IMR-90 (cell line): ENCODE data around the gene C1R.

ENCODE experiments used
- BHLHE40 ChIP-seq: fragments of 150-350 bp; IDR thresholded peaks from 2 replicates; pipeline ENCODE4 v1.6.1; 2016; ENCODE audit warnings: mild to moderate bottlenecking, low read depth, low read length
- CEBPB ChIP-seq: IDR thresholded peaks from 2 replicates; pipeline ENCODE4 v1.6.1; 2012; ENCODE audit warnings: low read depth, low read length, improper control_type of control experiment
- CTCF ChIP-seq: conservative IDR thresholded peaks from 2 replicates; pipeline ENCODE4 v1.5.1; 2012; ENCODE audit warnings: mild to moderate bottlenecking, low read depth, low read length, improper control_type of control experiment
- ELK1 ChIP-seq: fragments of 150-350 bp; IDR thresholded peaks from 2 replicates; pipeline ENCODE4 v1.6.1; 2016; ENCODE audit warnings: low read depth, mild to moderate bottlenecking, low read length, moderate library complexity, borderline replicate concordance
- FOS ChIP-seq: fragments of 150-350 bp; IDR thresholded peaks from 2 replicates; pipeline ENCODE4 v1.6.1; 2016; ENCODE audit warnings: low read depth, low read length
- MAFK ChIP-seq: IDR thresholded peaks from 2 replicates; pipeline ENCODE4 v1.6.1; 2012; ENCODE audit warnings: low read depth, low read length, improper control_type of control experiment
- MAZ ChIP-seq: IDR thresholded peaks from 2 replicates; pipeline ENCODE4 v1.6.1; 2012; ENCODE audit warnings: low read depth, mild to moderate bottlenecking, low read length, improper control_type of control experiment, moderate library complexity, borderline replicate concordance
- NFE2L2 ChIP-seq: fragments of 150-350 bp; IDR thresholded peaks from 2 replicates; pipeline ENCODE4 v1.6.1; 2016; ENCODE audit warnings: low read depth, mild to moderate bottlenecking, low read length
- POLR2A ChIP-seq: IDR thresholded peaks from 2 replicates; pipeline ENCODE4 v1.6.1; 2012; ENCODE audit warnings: mild to moderate bottlenecking, low read depth, low read length
- RAD21 ChIP-seq: IDR thresholded peaks from 2 replicates; pipeline ENCODE4 v1.6.1; 2012; ENCODE audit warnings: low read length, improper control_type of control experiment
- RCOR1 ChIP-seq: IDR thresholded peaks from 2 replicates; pipeline ENCODE4 v1.6.1; 2012; ENCODE audit warnings: mild to moderate bottlenecking, low read length, improper control_type of control experiment; ENCODE audit not compliant: insufficient replicate concordance
- SMC3 ChIP-seq: fragments of 150-350 bp; IDR thresholded peaks from 2 replicates; pipeline ENCODE4 v1.6.1; 2016; ENCODE audit warnings: low read depth, mild to moderate bottlenecking, antibody characterized with exemption, low read length, moderate library complexity
- TF ChIP-seq, protein P1 (sequence below): fragments of 150-350 bp; IDR thresholded peaks from 2 replicates; pipeline ENCODE4 v1.6.1; 2017; ENCODE audit warnings: mild to moderate bottlenecking, antibody characterized with exemption, low read length, low read depth

DNA sequence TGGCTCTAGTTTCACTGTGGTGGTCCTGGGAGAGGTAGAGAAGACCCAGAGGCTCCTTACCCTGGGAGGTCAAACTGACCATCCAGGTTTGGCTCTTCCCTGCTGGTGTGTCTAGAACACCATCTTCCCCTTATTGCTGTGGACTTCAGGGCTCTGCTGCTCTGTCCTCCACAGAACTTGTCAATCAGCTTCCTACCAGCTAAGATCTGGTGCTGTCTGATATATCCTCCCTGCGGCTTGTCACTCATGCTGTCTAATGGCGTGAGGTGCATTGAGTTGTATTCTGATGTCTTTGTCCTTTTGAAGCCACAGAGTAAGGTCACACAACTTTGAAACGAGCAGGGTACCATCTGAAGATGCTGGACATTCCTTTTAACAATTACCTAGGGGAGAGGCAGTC lies 24.0 kb upstream of the C1R start:
- TF ChIP-seq CTCF: no peak
- no peak for TF ChIP-seq POLR2A
- TF ChIP-seq RAD21: no peak
- no peak for TF ChIP-seq RCOR1
- no peak for TF ChIP-seq NFE2L2
- TF ChIP-seq FOS: no peak
- TF ChIP-seq MAFK: no peak
- TF ChIP-seq CEBPB: no peak
- no peak for TF ChIP-seq SMC3
- no peak for TF ChIP-seq MAZ
- TF ChIP-seq, protein P1, sequence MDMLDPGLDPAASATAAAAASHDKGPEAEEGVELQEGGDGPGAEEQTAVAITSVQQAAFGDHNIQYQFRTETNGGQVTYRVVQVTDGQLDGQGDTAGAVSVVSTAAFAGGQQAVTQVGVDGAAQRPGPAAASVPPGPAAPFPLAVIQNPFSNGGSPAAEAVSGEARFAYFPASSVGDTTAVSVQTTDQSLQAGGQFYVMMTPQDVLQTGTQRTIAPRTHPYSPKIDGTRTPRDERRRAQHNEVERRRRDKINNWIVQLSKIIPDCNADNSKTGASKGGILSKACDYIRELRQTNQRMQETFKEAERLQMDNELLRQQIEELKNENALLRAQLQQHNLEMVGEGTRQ: no peak
- TF ChIP-seq BHLHE40: no peak
- no peak for TF ChIP-seq ELK1
